DOHH2 (cell line): ENCODE results near the gene ANTXR2.

ENCODE experiments used
- H3F3A ChIP-seq: fragments of 200-600 bp; sonication (generic), shearing (Covaris generic); 2 replicates; pipeline ENCODE4 v1.6.0; 2016; ENCODE audit warnings: antibody characterized with exemption, mild to moderate bottlenecking; ENCODE audit not compliant: control insufficient read depth, insufficient read depth
- H3K27ac ChIP-seq: fragments of 200-600 bp; sonication (generic); 2 replicates; pipeline ENCODE4 v1.5.1; 2014; ENCODE audit warnings: low read depth, mild to moderate bottlenecking, low read length, moderate library complexity
- H3K27me3 ChIP-seq: fragments of 200-600 bp; sonication (generic); 2 replicates; pipeline ENCODE4 v1.6.1; 2014; ENCODE audit warnings: mild to moderate bottlenecking, low read length, mixed read lengths; ENCODE audit not compliant: control insufficient read depth
- H3K36me3 ChIP-seq: fragments of 200-600 bp; sonication (generic); 2 replicates; pipeline ENCODE4 v1.6.1; 2014; ENCODE audit warnings: mild to moderate bottlenecking, low read length, moderate library complexity, mixed read lengths; ENCODE audit not compliant: control insufficient read depth
- H3K4me1 ChIP-seq: fragments of 200-600 bp; sonication (generic); 2 replicates; pipeline ENCODE4 v1.6.1; 2014; ENCODE audit warnings: mild to moderate bottlenecking, low read length, mixed read lengths; ENCODE audit not compliant: control insufficient read depth
- H3K4me2 ChIP-seq: fragments of 200-600 bp; sonication (generic); 2 replicates; pipeline ENCODE4 v1.6.0; 2014; ENCODE audit warnings: mild to moderate bottlenecking, low read length, moderate library complexity
- H3K4me3 ChIP-seq: fragments of 200-600 bp; sonication (generic); 2 replicates; pipeline ENCODE4 v1.5.1; 2014; ENCODE audit warnings: mild to moderate bottlenecking, low read length, mixed read lengths
- H3K79me2 ChIP-seq: fragments of 200-600 bp; sonication (generic); 2 replicates; pipeline ENCODE4 v1.6.1; 2014; ENCODE audit warnings: mild to moderate bottlenecking, low read length, mixed read lengths; ENCODE audit not compliant: control insufficient read depth
- H3K9me2 ChIP-seq: fragments of 200-600 bp; sonication (generic); replicated peaks from 2 replicates; pipeline ENCODE4 v1.6.1; 2014; ENCODE audit warnings: mild to moderate bottlenecking, low read length, mixed read lengths; ENCODE audit not compliant: control insufficient read depth
- H3K9me3 ChIP-seq: fragments of 200-600 bp; sonication (generic); 2 replicates; pipeline ENCODE4 v1.6.1; 2014; ENCODE audit warnings: antibody characterized with exemption, low read length, mixed read lengths; ENCODE audit not compliant: control insufficient read depth, insufficient read depth
- H4K20me1 ChIP-seq: fragments of 200-600 bp; sonication (generic); 2 replicates; pipeline ENCODE4 v1.6.0; 2014; ENCODE audit warnings: low read depth, mild to moderate bottlenecking, antibody characterized with exemption, low read length, moderate library complexity; ENCODE audit not compliant: control insufficient read depth, insufficient read depth
- CTCF ChIP-seq: fragments of 200-600 bp; sonication (generic); IDR thresholded peaks from one replicate; pipeline ENCODE4 v1.5.1; 2014; ENCODE audit warnings: antibody characterized with exemption, mild to moderate bottlenecking, low read depth, low read length; ENCODE audit not compliant: poor library complexity, severe bottlenecking
- EZH2phosphoT487 ChIP-seq: fragments of 200-600 bp; sonication (generic); IDR thresholded peaks from 2 replicates; pipeline ENCODE4 v1.6.1; 2017; ENCODE audit warnings: borderline replicate concordance, mild to moderate bottlenecking, antibody characterized with exemption, low read length, moderate library complexity, mixed read lengths

The ANTXR2 gene

GRCh38 chr4:79935274-79935673, 137.8 kb downstream of the ANTXR2 start:
- H3K27ac ChIP-seq: no peak overlapping the region
- H4K20me1 ChIP-seq: no peaks in the 10 kb centered on the region
- no peaks in the 10 kb centered on the region for H3K36me3 ChIP-seq
- TF ChIP-seq EZH2phosphoT487 (no peak), CTCF (no peak)
- H3K27me3 ChIP-seq: no peaks in the 10 kb centered on the region
- no peaks in the 10 kb centered on the region for H3K9me2 ChIP-seq
- no peaks in the 10 kb centered on the region for H3K9me3 ChIP-seq
- H3K4me3 ChIP-seq: no peak overlapping the region
- H3K4me2 ChIP-seq: no peak overlapping the region
- H3F3A ChIP-seq: no peaks in the 10 kb centered on the region
- no peaks in the 10 kb centered on the region for H3K4me1 ChIP-seq
- no peaks in the 10 kb centered on the region for H3K79me2 ChIP-seq

- H4K20me1 ChIP-seq: no peaks in the 10 kb centered on the region
- H3K79me2 ChIP-seq: no peaks in the 10 kb centered on the region
- no peaks in the 10 kb centered on the region for H3K9me3 ChIP-seq
- no peak overlapping the region for H3K27ac ChIP-seq
- H3K4me3 ChIP-seq: no peak overlapping the region
- H3K36me3 ChIP-seq: no peaks in the 10 kb centered on the region
- H3K4me1 ChIP-seq: no peaks in the 10 kb centered on the region
- H3K9me2 ChIP-seq: no peaks in the 10 kb centered on the region
- H3K4me2 ChIP-seq: no peak overlapping the region
- TF ChIP-seq EZH2phosphoT487: no peak
- TF ChIP-seq CTCF: no peak
- H3K27me3 ChIP-seq: no peaks in the 10 kb centered on the region
- no peaks in the 10 kb centered on the region for H3F3A ChIP-seq
These were observed 138.4 kb downstream of the ANTXR2 start for GRCh38 chr4:79934660-79935059.

- Histone ChIP-seq H3K27ac (no peak overlapping the region), H3F3A (no peaks in the 10 kb centered on the region), H3K36me3 (no peaks in the 10 kb centered on the region), H3K9me2 (no peaks in the 10 kb centered on the region), H4K20me1 (no peaks in the 10 kb centered on the region), H3K4me1 (no peaks in the 10 kb centered on the region), H3K9me3 (no peaks in the 10 kb centered on the region), H3K4me2 (no peak overlapping the region), H3K79me2 (no peaks in the 10 kb centered on the region), H3K27me3 (no peaks in the 10 kb centered on the region), H3K4me3 (no peak overlapping the region)
- TF ChIP-seq CTCF: no peak
- TF ChIP-seq EZH2phosphoT487: no peak
These were observed 145.1 kb downstream of the ANTXR2 start for GRCh38 chr4:79927931-79928330.

GRCh38 chr4:79923281-79923680, 149.7 kb downstream of the ANTXR2 start:
- H4K20me1 ChIP-seq: no peaks in the 10 kb centered on the region
- no peaks in the 10 kb centered on the region for H3K36me3 ChIP-seq
- H3K27ac ChIP-seq: no peak overlapping the region
- H3F3A ChIP-seq: no peaks in the 10 kb centered on the region
- no peaks in the 10 kb centered on the region for H3K4me1 ChIP-seq
- no peaks in the 10 kb centered on the region for H3K79me2 ChIP-seq
- TF ChIP-seq EZH2phosphoT487 (no peak), CTCF (no peak)
- H3K9me2 ChIP-seq: no peaks in the 10 kb centered on the region
- no peak overlapping the region for H3K4me2 ChIP-seq
- H3K9me3 ChIP-seq: no peaks in the 10 kb centered on the region
- H3K4me3 ChIP-seq: no peak overlapping the region
- no peaks in the 10 kb centered on the region for H3K27me3 ChIP-seq
